GM12801 (cell line): ENCODE results near the gene TXK.

Experiments used
- TF ChIP-seq, protein P1 (sequence below): IDR thresholded peaks from one replicate; pipeline ENCODE4 v1.5.1; 2011; ENCODE audit warnings: control low read depth; ENCODE audit not compliant: insufficient read length; ENCODE audit errors: extremely low read depth

TXK gene

DNA sequence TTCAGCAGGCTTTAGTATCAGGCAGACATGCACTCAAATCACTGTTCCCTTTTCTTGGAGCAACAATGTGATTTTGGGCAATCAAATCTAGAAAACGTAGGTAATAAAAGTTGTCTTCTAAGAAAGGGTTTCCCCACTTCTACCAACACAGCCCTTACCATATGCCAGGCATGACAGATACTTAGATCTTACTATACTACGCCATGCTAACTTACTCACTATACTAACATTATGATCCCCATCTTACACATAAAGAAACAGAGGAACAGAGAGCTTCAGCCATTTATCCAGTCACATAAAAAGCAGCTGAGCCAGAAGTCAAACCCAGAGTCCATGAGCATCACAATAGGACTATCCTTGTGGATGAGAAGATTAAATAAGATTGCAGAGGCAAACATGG lies 9.2 kb downstream of the TXK start:
- TF ChIP-seq, protein P1, sequence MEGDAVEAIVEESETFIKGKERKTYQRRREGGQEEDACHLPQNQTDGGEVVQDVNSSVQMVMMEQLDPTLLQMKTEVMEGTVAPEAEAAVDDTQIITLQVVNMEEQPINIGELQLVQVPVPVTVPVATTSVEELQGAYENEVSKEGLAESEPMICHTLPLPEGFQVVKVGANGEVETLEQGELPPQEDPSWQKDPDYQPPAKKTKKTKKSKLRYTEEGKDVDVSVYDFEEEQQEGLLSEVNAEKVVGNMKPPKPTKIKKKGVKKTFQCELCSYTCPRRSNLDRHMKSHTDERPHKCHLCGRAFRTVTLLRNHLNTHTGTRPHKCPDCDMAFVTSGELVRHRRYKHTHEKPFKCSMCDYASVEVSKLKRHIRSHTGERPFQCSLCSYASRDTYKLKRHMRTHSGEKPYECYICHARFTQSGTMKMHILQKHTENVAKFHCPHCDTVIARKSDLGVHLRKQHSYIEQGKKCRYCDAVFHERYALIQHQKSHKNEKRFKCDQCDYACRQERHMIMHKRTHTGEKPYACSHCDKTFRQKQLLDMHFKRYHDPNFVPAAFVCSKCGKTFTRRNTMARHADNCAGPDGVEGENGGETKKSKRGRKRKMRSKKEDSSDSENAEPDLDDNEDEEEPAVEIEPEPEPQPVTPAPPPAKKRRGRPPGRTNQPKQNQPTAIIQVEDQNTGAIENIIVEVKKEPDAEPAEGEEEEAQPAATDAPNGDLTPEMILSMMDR: no peak

DNA sequence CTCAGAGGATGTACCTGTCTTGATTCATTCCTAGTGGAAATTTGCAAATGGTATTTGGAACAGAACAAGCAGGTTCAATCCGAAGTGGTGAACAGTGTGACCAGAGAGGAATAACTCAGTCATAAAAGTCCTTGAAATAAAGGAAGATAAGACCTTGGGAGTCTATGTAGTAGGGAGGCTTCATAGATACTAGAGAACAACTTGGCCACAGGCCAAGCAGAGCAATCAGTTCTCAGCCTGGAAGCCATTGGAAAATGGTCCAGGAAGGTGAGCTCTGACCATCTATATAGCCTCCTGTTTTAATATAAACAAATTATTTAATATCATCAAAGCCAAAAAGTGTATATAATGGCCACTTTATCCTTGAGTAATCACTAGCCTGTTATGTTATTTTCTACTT lies 11.3 kb downstream of the TXK start:
- TF ChIP-seq, protein P1: no peak

DNA sequence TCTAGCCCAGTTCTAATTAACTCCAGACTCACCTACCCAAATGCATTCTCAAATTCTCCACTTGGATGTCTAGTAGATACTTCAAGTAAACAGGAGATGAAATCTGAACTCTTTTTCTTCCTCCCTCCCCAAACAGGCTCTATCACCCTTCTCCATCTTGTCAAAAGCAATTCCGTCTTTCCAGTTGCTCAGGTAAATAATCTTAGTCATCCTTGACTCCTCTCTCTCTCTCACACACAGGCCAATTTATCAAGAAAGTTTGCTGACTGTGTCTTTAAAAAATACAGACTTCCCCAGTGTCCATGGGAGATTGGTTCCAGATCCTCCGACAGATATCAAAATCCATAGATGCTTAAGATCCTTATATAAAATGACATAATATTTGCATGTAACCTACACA lies 12.9 kb downstream of the TXK start:
- TF ChIP-seq, protein P1: no peak

DNA sequence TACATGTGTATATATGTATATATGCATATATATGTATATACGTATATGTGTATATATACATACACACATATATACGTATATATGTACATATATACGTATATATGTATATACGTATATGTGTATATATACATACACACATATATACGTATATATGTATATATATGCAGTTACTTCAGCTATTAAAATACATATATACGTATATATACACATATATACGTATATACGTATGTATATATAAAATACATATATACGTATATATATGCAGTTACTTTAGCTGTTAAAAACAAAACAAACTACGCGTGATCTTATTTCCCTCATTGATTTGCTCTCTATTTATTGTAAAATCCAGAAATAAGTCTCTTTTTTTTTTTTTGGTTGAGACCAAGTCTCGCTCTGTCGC lies 13.9 kb downstream of the TXK start:
- TF ChIP-seq, protein P1: no peak

DNA sequence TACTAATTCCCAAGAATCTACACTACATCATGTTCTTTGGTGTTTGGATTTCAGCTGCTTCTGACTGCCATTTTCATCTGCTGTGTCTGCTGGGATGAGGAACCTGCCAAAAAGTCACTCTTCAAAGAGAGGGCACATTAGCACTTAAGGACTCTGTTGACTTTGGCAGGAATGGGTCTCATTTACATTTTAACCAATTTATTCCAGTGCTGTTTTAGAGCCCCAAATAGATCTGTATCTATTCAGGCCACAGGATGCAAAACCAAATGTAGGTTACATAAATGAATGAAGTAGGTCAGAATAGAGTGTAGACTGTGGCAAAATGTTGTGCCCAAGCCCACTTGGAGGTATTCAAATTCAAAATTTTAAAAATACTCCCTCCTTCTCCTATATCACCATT lies 14.4 kb downstream of the TXK start:
- TF ChIP-seq, protein P1: no peak

DNA sequence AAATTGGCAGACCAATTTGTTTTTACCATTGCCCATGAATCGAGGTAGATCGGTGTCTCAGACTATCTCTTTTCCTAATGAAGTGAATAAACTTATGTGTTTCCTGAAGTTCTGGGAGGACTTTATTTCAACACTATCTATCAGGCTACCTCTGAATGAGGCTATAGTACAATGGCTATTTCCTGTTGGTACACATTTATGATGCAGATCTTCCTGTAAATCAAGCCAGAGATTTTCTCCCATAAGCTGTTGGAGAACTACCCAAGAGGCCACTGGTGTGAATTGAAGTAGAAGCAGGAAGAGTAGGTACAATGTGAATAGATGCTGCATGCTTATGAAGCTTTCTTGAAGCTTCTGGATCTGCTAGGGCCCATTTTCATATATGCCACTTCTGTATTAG lies 16.0 kb downstream of the TXK start:
- TF ChIP-seq, protein P1: no peak

DNA sequence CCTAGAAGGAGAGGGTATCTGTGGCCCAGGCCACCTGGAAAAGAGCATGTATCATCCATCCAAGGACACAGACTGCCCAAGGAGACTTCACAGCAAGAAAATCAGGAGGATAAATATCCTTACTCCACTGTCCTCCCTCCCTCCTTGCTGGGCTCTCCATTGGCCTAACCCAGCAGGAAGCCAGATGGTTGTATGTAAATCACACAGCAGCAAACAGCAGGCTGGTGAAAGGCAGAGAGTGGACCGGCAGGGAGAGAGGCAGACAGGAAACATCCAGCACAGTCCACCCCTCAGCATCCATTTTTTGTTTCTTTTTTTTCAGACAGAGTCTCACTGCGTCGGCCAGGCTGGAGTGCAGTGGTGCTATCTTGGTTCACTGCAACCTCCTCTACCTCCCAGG lies 17.5 kb downstream of the TXK start:
- TF ChIP-seq, protein P1: no peak

DNA sequence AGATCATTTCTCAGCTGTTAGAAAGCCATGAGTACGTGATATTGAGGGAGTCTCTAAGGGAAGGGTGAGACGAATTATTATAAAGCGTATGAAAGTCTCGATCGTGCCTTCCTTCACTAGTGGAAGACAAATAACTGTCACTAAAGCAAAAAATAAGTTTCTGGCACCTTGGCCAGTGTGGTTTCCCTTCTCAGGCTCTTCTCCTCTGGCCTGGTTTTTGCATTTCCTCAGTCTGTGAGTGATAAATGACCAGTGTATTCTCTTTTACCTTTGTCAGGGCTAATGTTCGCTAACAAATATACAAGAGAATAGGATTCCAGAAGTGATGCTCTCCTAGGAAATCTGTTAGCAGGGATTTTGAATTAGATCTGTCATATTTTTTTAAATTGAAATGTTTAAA lies 19.6 kb downstream of the TXK start:
- TF ChIP-seq, protein P1: no peak
